NCI-H1417 treated with DMSO at 0.1 percent for 48 hours (cell line): ENCODE results near the gene AKAP8L.

Source experiments
- DNase-seq: peaks from one replicate; lab custom pipeline; 2025; lab: John Stamatoyannopoulos, UW

The AKAP8L gene

DNA sequence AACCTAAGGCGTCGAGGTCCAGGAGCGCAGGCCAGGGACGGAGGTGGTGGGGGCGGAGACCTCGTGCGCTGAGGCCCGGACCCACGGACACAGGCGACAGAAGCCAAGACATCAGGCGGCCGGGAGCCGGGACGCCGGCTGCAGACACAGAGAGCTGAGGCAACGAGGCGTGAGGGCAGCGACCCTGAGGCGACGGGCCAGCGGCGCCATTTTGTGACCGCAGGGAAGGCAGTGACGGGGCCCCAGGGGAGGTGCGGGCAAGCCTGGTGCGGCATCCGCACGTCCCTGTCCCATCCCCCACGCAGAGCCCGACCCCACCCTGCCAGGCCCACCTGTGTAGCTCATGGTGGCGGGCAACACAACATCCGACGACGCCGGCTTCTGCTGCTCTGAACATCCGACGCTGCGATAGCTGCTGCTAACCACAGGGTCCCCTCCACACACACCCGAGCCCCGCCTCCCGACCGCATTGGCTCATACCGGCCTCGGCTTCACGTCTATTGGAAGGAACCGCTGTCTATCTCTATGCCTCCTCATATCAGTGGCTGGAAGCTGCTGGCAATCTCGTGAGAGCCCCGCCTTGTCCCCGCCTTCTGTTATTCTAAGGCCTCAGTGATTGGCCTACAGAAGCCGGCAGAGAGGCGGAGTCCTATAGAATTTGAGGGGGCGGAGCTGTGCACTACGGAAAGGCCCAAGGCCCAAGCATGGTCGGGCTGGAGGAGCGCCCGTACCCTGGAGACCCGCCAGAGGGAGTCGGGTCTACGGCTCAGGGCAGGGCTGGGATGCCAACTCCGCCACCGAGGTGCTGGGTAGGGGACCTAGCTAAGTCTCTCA lies at the start of gene AKAP8L:
TSS of gene AKAP8L (minus strand) at position 410 of the 834 bp plus-strand sequence. CDS start at position 345, 65 bp downstream.
- peak; percentile 100 for DNase-seq

- DNase-seq: no peak
Observed at GRCh38 chr19:15467734-15468214, 49.0 kb upstream of the AKAP8L start.

DNA sequence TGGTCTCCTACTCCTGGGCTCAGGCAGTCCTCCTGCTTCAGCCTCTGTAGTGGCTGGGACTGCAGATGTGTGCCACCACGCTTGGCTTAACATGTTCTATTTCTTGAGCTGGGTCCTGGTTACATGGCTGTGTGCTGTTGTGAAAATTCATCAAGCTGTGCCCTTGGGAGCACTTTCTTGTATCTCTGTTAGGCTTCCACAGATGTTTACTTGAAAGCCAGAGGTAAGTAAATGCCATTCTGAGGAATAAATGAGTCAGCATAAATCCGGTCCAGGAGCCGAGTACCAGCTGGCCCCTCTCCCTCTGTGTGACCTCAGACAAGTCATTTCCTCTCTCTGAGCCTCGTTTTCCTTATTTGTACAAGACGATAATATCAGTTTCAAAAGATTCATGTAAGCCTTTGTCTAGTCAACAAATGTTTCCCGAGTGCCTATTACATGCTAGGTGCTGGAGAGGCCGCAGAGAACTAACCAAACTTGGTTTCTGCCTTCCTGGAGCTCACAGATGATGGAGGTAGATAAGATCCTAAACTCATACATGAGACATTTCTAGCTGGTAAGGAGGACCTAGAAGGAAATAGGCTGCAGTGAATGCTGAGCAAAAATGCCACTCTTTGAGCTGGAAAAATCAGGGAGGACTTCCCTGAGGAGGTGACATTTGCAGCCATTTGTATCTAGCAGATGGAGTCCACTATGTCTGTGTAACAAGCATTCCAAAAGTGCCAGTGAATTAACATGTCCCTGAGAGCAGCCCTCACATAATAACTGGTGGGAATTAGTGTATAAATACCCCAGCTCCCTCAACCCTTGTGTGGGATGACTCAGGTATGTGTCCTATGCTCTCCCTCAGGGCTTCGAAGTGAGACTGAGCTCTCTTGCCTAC lies 48.3 kb upstream of the AKAP8L start:
- DNase-seq: no peak

DNA sequence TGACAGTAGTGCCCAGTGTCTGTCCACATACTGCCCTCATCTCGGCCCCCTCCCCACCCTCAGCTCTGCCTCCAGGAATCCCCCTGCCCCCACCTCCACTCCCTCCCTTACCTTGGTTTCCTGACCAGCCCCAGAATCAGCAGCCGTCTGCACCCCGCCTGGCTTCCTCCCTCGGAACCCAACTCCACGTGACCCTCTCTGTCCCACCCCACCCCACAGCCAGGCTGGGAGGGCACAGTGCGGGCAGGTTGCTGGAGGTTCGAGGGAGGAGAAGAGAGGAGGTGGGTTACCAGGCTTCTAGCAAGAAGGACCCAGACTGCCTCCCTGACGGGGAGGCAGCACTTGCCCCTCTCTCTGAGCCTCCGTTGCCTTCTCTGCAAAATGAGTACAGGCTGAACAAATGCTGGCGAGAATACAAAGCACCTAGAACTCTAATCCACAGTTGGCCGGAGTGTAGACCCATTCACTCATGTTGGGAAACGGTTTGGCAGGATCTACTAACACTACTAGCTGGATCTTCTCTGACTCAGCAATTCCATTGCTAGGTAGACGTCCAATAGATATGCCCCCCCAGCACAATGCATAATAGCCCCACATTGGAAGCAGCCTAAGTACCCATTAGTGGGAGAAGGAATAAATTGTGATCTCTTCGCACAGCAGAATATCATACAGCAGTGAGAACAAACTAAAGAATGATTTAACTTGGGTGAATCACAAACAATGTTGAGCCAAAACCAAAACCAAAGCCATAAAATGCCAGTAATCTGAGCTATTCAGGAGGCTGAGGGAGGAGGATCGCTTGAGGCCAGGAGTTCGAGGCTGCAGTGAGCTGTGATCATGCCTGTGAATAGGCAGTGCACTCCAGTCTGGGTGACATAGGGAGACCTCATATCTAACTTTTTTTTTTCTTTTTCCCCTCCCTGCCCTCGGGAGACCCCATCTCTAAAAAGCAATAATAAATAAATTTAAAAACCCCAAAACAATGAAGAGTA lies 45.9 kb upstream of the AKAP8L start, which contains the start of gene RASAL3:
TSS of gene RASAL3 (minus strand) at position 151 of the 992 bp plus-strand sequence. CDS start 186 bp downstream, outside the sequence.
- no peak for DNase-seq

DNA sequence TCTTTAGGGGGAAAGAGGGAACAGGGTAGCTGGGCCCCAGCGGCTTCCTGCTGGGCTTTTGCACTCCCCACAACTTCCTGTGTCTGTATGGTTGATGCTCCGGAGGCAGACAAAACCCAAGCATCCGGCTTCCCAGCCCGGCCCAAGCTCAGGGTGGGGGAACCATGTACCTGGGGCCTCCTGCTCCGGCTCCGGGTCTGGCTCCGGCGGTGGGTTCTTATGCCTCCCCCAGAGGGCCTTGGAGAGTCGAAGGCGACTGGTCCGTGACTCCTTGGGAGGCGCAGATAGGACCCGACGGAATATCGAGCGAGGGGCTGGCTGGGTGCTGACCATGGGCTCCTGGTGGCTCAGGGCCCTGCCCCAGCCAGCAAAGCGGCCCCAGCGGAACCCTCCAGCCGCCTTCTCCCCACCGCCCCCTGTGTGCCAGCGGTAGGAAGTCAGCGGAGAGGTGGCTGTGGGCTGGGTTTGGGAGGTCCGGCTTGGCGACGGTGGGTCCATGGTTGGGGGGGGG lies 45.1 kb upstream of the AKAP8L start:
- no peak for DNase-seq

DNA sequence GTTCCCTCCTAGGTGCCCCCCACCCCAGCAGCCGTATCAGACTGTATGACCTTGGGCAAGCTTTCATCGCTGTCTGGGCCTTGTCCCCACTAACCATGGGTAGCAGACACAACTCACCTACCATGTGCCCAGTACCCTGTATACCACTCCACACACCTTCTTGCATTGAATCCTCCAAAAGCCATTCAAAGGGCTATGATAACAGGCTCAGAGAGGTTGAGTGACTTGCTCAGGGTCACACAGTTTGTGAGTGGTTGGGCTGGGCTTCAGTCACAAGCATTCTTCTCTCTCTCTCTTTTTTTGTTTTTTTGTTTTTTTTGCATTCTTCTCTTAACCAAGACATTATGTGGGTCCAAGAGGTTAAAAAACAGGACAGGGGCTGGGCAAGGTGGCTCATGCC lies 42.9 kb upstream of the AKAP8L start:
- no peak for DNase-seq

DNA sequence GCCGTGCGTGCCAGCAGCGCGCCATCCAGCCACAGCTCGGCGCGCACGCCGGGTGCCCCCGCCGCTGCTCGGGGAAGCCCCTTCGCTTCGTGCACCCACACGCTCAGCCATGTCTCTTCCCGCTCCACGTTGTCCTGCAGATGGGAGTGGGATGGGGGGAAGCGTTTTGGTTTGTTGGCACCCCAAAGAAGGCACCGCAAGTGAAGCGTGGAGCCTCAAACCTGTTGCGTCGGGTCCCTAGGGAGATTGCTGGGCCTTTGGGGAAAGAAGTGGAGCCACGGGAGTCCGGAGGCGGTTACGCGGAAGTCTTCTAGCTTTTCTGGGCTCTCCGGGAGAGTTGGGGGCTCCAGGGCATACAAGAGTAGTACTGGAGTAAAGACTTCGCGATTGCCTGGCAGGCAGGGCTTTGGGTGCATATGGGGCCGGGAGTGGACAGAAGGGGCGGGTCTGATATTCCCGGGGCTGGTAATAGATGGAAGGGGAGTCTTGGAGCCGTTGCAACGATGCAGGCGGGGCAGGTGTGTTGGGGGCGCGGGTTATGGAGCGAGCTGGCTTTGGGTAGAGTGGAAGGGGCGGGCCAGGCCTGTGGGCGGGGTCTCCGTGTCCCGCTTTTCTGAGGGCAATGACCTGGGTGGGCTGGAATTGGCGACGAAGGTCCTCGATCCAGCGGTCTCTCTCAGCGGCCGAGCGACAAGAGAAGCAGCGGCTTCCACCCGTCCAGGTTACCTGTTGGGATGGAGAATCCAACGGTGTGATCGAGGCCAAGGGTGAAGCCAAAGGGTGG lies 39.1 kb upstream of the AKAP8L start:
- DNase-seq: no peak

- DNase-seq: no peak
Observed at GRCh38 chr19:15456871-15457700, 38.3 kb upstream of the AKAP8L start.

- no peak for DNase-seq
Observed at GRCh38 chr19:15456441-15456840, 37.7 kb upstream of the AKAP8L start.

DNA sequence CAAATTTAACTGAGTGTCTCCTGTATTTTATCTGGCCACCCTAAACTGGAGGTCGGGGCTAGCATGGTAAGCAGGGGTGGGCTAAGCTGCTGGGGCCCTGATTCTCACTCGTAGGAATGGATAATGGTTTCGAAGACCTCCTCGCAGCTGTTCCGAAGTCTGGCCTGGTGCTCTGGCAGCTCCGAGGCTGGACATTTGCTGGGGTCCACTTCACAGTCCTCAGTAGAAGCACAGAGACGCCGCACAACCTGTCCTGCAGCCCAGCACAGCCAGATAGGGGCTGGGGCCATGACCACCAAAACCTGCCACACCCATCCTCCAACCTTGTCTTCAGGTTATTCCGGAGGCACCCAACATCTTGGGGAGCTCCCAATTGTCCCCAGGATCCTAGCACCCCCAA lies 37.2 kb upstream of the AKAP8L start:
- DNase-seq: no peak

DNA sequence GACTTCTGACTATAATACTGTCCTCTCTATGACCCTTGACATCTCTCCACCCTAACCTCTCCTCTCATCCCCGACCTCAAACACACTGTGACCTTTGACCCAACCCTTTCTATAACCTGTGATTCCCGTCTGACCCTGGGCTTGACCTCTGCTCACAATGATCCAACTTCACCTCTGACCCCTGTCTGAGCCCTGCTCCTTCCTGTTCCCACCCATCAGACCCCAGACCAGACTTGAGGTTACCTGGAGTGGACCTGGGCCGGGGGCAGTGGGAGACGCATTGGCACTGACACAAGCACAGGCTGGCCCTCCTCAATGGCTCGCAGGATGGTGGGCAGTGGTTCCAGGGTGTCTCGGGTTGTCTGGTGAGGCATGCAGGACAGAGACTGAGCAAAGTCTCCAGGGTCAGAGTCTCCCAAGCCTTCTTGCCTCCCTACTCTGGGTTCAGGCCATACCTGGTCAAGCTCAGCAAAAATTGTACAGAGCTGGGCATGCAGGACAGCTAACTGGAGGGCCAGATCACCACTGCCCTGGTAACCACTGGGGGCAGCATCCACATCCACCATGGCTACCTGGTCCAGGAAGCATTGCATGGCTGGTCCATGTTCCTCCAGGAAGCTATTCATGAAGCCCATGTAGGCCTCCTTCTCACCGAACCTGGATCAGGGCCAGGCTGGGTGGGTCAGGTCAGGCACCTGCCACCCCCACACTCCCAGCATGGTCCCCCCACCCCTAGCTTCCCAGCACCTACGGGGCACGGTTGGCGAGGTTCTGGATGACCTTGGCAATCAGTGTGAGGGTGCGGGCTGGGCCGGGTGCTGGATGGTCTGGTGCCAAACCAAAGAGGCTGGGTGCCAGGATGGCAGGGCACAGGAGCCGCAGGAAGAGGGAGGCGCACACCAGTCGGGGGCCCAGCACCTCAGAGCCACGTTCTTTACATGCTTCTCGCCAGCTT lies 35.4 kb upstream of the AKAP8L start:
- DNase-seq: no peak

- DNase-seq: no peak
Observed at GRCh38 chr19:15453091-15453578, 34.3 kb upstream of the AKAP8L start.

GRCh38 chr19:15452111-15453047 lies 33.6 kb upstream of the AKAP8L start:
- no peak for DNase-seq

GRCh38 chr19:15450528-15450890 lies 31.7 kb upstream of the AKAP8L start:
- DNase-seq: no peak

GRCh38 chr19:15449620-15450527 lies 31.1 kb upstream of the AKAP8L start, which contains the start of gene WIZ:
TSS of gene WIZ (minus strand) at chr19:15449956. CDS start at chr19:15448307, 1,649 bp downstream.
- no peak for DNase-seq
